ENCODE measurements around the gene KIF3A.
A peak's percentile ranks its signal among the peaks of the same experiment; 100 is the strongest.

The KIF3A gene

GRCh38 chr5:132768485-132768868 lies 31.1 kb upstream of the KIF3A start:
- no peak for DNase-seq

- no peak for DNase-seq
These were observed 29.8 kb upstream of the KIF3A start for GRCh38 chr5:132767150-132767549.

GRCh38 chr5:132766806-132767055 lies 29.4 kb upstream of the KIF3A start:
- DNase-seq = no peak

- no peak for DNase-seq
These were observed 28.9 kb upstream of the KIF3A start for GRCh38 chr5:132766020-132766805.

- DNase-seq = no peak
These were observed 28.1 kb upstream of the KIF3A start for GRCh38 chr5:132765311-132766019.

- DNase-seq = no peak
These were observed 27.4 kb upstream of the KIF3A start for GRCh38 chr5:132764671-132765238.

GRCh38 chr5:132764051-132764450 lies 26.7 kb upstream of the KIF3A start:
- no peak for DNase-seq

GRCh38 chr5:132763181-132764036 lies 26.1 kb upstream of the KIF3A start:
- DNase-seq = no peak

GRCh38 chr5:132762246-132763000 lies 25.1 kb upstream of the KIF3A start:
- no peak for DNase-seq

GRCh38 chr5:132761321-132762240 lies 24.2 kb upstream of the KIF3A start:
- no peak for DNase-seq

- DNase-seq = no peak
These were observed 23.4 kb upstream of the KIF3A start for GRCh38 chr5:132760601-132761317.

GRCh38 chr5:132760049-132760420 lies 22.7 kb upstream of the KIF3A start:
- no peak for DNase-seq

- no peak for DNase-seq
These were observed 22.0 kb upstream of the KIF3A start for GRCh38 chr5:132759114-132760048.

- no peak for DNase-seq
These were observed 21.1 kb upstream of the KIF3A start for GRCh38 chr5:132758451-132758850.

GRCh38 chr5:132756542-132756941 lies 19.2 kb upstream of the KIF3A start:
- no peak for DNase-seq

- no peak for DNase-seq
These were observed 17.6 kb upstream of the KIF3A start for GRCh38 chr5:132754947-132755346.

GRCh38 chr5:132754111-132754510 lies 16.8 kb upstream of the KIF3A start:
- DNase-seq = no peak

GRCh38 chr5:132753135-132753987 lies 16.0 kb upstream of the KIF3A start:
- DNase-seq = peak; percentile 18

Data from NCI-H345 (cell line).